ENCODE data around the gene SLC35A1.
"Not testable (repeated sequence)": the region's sequence is repeated elsewhere in the genome, so short reads cannot be mapped to it uniquely, and the experiment has no call there.

SLC35A1 gene

GRCh38 chr6:87472525-87473418 is at the start of gene SLC35A1:
TSS of gene SLC35A1 (plus strand) at chr6:87472974. CDS start at chr6:87473004, 30 bp downstream.
- DNase-seq: peak; percentile 78 to 82

- no peak for DNase-seq
Measured at GRCh38 chr6:87426789-87427188, 46.0 kb upstream of the SLC35A1 start.

GRCh38 chr6:87430499-87430898 is 42.3 kb upstream of the SLC35A1 start:
- no peak for DNase-seq

GRCh38 chr6:87431263-87431662 is 41.5 kb upstream of the SLC35A1 start:
- DNase-seq: no peak

GRCh38 chr6:87436435-87436834 is 36.3 kb upstream of the SLC35A1 start:
- peak; percentile 21 to 29 for DNase-seq

- DNase-seq: no peak
Measured at GRCh38 chr6:87441711-87442110, 31.1 kb upstream of the SLC35A1 start.

- DNase-seq: no peak
Measured at GRCh38 chr6:87444362-87444761, 28.4 kb upstream of the SLC35A1 start.

GRCh38 chr6:87465051-87465450 is 7.7 kb upstream of the SLC35A1 start:
- no peak for DNase-seq

- DNase-seq: peak in 1 of 2 donors; percentile 49
Measured at GRCh38 chr6:87473419-87473903, 687 bp downstream of the SLC35A1 start.

- DNase-seq: no peak
Measured at GRCh38 chr6:87481931-87482330, 9.2 kb downstream of the SLC35A1 start.

GRCh38 chr6:87482366-87482765 is 9.6 kb downstream of the SLC35A1 start:
- DNase-seq: no peak

- no peak for DNase-seq
Measured at GRCh38 chr6:87483929-87484328, 11.2 kb downstream of the SLC35A1 start.

- no peak for DNase-seq
Measured at GRCh38 chr6:87484491-87484890, 11.7 kb downstream of the SLC35A1 start.

- DNase-seq: no peak
Measured at GRCh38 chr6:87487555-87487954, 14.8 kb downstream of the SLC35A1 start.

- not testable (repeated sequence) for DNase-seq
Measured at GRCh38 chr6:87489326-87489725, 16.6 kb downstream of the SLC35A1 start.

- DNase-seq: no peak
Measured at GRCh38 chr6:87494761-87495422, 22.1 kb downstream of the SLC35A1 start.

GRCh38 chr6:87498048-87498447 is 25.3 kb downstream of the SLC35A1 start:
- no peak for DNase-seq

GRCh38 chr6:87501809-87502572 is 29.2 kb downstream of the SLC35A1 start:
- no peak for DNase-seq

GRCh38 chr6:87504441-87504840 is 31.7 kb downstream of the SLC35A1 start:
- no peak for DNase-seq

- DNase-seq: no peak
Measured at GRCh38 chr6:87514831-87515230, 42.1 kb downstream of the SLC35A1 start.

GRCh38 chr6:87518453-87518852 is 45.7 kb downstream of the SLC35A1 start:
- no peak for DNase-seq

- no peak for DNase-seq
Measured at GRCh38 chr6:87522686-87523085, 49.9 kb downstream of the SLC35A1 start.

- DNase-seq: no peak
Measured at GRCh38 chr6:87529221-87529620, 56.4 kb downstream of the SLC35A1 start.
